Anterior cingulate cortex (tissue), 58 donors: Measurements from ENCODE around the gene THSD7A.

Experiments
- DNase-seq, 58 donors: peaks; one replicate each; lab custom pipeline; 2025; lab: John Stamatoyannopoulos, UW

Gene THSD7A

DNA sequence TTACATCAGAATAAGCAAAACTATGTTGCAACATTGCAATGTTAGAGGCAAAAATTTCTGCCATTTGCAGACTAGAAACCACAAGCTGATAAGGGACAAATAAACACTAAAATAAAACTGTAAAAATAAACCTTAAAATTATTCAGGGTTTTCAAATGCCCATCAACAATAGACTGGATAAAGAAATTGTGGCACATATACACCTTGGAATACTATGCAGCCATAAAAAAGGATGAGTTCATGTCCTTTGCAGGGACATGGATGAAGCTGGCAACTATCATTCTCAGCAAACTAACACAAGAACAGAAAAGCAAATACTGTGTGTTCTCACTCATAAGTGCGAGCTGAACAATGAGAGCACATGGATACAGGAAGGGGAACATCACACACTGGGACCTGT is 473.4 kb downstream of the THSD7A start:
- DNase-seq = no peak

DNA sequence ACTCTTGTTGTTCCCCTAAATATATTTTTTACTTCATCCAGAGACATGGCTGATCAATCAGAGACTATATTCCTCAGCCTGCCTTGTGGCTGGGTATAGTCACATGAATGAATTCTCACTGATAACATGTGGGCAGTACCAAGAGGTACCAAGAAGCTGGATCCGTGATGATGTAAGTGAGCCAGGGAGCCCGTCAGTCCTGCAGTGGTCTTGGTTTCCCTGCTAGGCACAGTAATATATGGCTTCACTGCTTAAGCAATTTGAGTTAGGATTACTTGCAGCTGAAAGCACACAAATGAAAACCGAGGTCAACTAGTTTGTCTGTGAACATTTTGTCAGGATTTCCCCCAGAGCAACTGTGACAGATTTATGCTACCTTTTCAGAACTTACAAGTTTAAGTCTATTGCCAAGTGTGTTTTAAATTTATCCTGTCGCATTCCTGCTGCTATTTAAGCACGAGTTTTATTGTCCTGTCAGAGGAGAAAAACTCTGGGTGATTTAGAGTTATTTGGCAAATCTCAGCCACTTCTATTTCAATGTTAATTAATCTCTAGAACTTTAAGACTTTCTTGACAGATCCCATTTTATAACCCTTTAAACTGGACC is 476.5 kb downstream of the THSD7A start:
- no peak for DNase-seq

DNA sequence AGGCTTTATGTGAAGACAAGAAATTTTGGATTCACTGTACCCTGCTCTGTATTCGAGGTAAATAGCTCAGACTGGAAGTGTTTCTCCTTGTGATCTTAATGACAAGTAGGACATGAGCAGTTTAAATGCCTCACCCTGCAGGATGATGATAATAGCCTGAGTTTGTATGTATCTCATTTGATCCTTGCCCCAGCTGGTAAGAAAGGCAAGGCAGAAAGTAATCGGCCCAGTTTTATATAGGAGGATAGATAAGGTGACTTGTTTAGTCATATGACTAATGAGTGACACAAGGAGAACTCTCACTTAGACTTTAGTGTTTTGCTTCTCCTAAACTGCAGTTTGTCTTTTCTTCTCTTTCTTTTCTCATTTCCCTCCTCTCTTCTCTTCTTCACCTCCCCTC is 485.7 kb downstream of the THSD7A start:
- no peak for DNase-seq

DNA sequence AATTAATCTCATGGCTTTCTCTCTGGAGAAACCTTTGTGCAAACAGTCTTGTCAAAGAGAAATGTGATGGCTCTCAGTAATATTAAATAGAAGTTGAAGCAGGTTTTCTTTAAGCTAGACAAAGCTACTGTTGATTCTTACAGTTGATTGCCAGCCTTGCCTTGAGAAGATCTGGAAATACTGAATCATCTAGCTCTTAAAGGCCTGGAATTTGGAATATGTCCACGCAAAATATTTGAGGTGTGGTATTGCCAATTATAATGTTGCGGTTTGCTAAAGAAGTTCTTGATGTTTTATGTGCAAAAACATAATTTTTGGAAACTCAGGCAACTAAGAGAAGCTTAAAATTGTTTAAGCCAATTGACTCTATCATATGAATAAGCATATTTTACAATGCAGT is 486.4 kb downstream of the THSD7A start:
- DNase-seq = no peak

DNA sequence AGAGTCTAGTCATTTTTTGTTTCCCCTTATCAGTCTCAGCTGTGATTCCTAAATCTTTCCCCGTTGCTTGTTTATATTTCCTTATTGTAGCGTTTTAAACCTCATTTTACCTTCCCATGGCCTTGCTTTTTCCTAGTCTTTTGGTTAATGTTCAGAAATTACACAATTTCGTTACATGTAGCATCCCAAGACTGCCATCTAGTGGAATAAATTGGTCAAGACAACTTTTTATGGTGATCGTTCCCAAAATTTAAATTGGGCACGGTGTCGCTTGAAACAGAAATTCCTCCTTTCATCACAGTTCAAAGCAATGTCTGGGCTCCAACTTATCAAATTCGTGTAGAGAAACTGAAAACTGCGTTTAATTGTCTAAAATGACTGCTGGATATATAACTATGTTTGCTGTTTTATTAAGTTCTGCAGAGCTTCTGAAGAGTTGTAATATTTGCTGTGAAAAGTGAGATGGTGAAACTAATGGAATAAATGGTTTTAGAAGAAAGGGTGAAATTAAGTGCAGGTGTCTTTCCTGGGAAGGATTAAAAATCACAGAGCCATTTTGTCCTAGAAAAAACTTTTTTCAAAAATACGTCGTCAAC is 488.1 kb downstream of the THSD7A start:
- DNase-seq = peak in 3 of 58 donors; percentile 1 to 38 (median 26)

DNA sequence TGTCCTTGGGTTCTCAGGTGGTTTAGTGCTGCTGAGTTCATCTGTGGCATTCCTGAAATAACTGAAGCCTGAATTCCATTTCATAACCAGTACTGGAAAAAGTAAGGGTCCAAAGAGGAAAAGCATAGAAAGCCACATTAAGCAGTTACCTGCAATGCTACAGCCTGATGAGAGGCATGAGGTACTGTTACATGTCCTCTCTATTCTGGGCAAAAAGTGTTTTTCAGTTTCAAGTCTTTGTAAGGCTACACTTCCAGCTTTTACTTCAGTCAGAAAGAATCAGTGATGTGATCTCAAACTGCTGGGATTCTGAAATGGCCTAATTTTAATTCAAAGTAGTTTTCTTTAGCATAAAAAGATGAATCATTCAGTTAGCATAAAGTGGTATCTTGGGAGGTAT is 488.9 kb downstream of the THSD7A start:
- no peak for DNase-seq

DNA sequence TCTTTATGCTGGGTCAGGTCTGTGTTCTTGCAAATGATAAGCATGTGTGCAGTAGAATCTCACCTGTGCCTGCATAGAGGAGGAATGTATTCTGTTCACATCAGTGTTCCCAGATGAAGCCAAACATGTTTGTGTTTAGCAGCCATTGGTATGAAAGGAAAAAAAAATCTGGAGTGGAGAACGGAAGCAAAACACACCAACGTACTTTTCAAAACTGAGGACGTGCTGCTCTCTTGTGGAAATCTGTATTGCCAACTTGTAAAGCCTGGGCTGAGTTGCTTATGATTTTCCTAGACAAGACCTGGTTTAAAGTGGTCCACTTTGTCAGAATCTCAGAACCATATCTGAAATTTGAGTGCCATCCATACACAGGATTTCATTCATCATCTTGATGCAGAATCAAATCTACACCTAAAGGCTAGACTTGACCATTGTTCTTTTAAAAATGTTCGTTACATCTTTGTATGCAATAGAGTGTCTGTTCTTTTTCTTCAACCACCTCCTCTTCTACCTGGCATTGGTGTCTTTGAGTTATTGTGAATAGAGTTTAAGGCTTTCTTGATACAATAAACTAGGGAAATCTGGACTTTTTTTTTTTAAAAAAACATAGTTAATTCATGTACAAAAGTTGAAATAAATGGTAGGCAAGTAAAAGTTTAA is 490.6 kb downstream of the THSD7A start:
- peak in 13 of 58 donors; percentile 1 to 35 (median 14) for DNase-seq

DNA sequence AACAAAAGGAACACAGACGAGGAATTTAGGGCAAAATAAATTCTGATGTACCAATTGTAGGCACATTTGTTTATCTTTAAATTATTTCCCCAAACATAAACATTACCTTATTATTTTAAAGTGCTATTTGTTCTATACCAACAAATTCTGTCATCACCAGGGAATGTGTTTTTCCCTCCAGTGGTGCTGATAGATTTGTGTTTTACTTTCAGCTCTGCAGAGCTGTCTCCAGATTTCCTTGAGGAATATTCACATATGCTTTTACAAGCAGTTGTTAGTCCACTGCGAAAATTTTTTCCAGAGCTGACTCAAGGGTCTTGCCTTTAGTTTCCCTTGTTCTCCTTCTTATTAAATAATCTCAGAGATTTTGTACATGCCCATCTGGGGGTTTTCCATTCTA is 495.6 kb downstream of the THSD7A start:
- DNase-seq = no peak

DNA sequence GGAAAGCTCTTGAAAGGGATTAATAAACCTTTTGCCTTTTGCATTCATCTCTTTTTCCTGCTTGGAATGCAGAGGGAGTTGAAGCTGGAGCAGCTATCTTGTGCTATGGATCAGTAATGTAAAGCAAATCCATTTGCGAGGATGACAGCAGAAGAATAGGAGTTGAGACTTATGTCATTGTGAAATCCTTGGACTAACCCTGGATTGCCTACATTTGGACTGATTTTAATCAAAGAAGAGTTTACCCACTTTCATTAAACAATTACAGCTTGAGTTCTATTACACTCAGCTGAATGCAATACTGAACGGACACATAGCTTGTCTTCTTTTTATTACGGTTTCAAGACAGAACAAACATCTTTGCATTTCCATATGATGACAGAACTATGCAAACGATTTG is 496.1 kb downstream of the THSD7A start:
- no peak for DNase-seq

DNA sequence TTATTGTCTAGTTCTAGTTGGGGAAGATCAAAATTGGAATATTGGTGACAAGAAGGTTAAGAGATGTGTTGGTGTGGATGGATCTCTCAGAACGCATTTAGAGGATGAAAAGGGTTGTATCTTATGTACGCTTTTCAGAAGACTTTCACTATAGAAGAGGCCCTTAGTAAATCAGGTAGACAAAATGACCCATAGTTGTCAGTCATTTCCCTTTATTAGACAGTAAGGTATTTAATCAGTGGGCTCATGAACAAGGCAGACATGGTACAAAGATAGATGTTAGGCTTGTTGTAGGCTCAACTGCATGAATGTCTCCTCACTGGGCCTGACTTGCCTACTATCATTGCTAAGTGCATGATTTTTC is 499.2 kb downstream of the THSD7A start:
- DNase-seq = no peak

DNA sequence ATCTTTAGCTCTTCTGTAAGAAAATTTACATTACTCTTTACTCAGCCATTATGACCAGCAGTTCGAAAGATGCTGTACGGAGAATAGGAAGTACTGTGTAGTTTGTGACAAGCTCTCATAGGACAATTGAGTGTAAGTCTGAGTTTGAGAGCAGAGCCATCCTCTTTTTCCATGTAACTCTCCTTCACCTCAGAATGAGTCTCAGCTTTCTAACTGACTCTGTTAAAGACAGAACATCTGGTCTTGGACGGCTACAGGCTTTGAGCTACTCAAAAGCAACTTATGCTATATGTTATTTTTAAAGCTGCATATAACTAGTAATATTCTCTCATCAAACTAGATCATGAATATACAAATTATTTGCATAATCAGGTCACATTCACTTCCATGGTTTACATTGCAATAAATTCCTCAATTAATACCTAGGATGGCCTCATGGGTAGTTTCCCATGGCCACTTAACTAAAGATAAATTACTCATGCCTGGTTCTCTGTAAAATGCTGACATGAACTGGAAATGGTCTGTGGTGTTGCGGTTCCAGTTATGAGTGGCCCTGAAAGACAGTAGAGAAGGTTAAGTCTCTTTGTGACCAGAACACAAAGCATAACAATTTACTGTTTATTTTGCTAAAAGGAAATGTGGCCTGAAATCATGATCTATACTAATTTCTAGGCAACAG is 499.7 kb downstream of the THSD7A start:
- no peak for DNase-seq

DNA sequence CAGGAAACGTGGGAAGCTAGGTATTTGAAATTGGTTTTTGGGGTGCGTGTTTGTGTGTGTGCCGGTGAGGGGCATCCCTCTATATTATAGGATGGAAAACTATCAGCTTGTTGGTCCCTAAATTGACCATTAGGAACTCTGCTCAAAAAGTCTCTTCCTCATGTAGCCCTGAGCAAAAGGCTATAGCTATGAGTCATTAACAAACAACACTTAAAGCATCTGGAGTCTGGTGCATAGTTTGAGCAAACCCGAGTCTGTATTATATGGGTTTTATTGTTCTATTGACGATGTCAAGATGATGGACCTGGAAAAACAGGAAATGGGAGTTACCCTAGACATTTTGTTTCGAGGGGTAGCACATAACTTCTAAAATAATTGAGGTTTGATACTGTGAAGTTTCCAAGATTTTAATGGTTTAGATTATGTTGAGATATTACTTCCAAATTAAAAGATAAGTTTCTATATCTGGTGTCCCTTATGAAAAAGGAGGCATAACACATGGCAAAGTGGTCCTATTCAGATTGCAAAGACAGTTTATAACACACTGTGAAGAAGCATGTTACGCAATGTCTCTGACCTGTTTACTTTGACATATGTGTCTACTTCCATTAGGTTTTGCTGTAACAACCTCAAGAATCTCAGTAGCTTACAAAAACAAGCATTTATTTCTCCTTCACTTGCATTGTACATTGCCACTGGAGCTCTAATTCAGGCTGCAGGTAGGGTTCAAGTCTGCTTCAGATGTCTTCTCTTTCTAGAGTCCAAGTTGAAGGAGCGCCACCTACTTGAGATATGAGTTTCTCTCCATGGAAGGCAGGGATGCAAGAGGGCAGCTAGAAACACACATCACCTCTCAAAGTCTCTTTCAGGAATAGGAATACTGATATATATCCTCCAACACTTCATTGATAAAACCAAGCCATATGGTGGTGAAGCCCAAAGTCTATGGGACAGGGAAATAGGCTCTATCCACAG is 500.6 kb downstream of the THSD7A start:
- DNase-seq = no peak

DNA sequence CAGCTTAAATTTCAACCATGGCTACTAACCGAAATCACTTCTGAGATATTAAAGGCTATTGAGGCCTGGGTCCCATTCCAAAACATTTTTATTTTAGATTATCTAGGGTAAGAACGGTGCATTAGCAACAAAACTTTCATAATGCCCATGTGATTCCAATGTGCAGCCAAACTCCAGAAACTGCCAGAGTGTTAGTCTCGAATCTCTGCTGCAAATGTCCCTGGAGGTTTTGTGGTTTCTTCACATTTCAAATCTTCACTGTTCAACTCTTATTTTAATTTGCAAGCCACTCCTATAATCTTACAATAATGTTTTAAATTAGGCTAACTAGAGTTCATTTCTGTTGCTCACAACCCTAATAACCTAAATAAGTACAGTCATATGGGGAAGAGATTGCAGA is 501.3 kb downstream of the THSD7A start:
- DNase-seq = no peak

DNA sequence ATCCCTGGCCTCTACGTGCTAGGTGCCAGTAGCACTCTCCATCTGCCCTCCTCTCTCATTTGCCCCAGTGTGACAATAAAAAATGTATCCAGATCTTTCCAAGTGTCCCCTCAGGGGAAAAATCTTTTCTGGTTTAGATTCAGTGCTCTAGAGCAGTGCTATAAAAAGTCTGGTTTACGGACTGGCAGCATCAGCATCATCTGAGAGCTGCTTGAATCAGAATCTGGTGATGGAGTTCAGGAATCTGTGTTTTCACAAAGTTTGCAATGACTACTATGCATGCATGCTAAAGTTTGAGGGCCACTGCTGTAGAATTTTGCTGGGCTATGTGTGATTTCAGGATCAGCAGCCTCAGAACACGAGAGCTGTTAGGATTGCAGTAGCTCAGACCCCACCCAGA is 501.8 kb downstream of the THSD7A start:
- no peak for DNase-seq

DNA sequence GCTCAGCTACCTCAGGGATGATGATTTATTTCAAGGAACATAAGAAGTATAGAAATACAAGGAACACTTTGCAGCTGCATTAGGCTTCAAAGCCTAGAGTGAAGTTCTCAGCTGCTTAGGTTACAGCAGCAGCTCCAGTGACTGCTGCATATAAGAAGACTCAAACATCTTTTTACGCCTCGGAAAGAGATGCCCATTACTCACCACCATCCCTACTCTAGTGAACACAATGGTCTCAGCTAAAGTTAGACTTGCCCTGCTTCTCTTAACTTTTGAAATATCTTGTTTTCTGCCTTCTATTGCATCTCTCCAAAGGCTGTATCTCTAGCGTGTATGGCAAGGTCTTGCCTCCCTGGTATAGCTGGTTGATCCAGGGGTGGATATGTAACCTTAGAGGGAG is 502.4 kb downstream of the THSD7A start:
- DNase-seq = no peak

DNA sequence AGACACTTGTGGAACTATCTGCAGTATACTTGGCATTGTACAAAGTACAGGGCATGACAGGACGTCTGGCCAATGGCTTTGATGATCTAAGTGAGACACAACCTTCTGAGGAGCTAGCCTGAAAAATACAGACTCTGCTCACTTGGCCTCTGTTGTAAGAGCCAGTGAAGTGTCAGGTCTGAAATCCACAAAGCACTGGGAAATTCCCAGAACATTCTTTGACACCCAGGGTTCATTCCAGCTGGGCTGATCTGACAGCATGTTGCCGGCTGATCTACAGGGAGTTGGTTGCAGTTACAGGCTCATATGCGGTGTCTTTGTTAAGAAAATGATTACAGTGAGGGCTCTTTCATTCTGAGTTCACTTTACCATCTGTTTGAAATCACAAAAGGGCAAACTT is 503.7 kb downstream of the THSD7A start:
- no peak for DNase-seq

DNA sequence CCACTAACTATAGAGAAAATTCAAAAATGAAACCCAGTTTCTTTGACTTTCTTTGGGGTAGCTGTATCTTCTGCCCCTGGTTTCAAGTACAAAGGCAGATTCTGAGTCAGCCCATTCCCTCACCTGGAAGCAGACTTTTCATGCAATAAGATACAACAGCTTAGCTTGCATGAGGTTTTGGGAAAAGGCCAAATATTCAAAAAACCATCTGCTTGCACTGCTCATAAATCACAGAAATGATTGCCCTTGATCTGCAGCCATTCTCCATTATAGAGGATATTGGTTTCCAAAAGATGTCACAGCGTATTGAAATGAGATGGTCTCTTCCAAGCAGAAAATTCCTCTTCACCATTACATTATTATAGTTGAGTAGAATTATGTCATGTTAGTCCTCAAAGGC is 504.4 kb downstream of the THSD7A start:
- no peak for DNase-seq
